ENCODE results near the gene SLC19A1. TPM values are rescaled to one million over a fixed set of nuclear protein-coding genes. Genes with fewer than 3 reads are reported as not detected.

SLC19A1 gene
- total RNA-seq, 4 donors from 2014 or later, result 3.6 to 7.3 (median 5.0) TPM

- peak in 1 of 2 donors; percentile 42 for DNase-seq (ENCODE audit: low spot score in 2 of 2)
- H3K4me3 ChIP-seq (ENCODE audit: low read depth, poor library complexity, severe bottlenecking), result no peak overlapping the region
- WGBS, 2 donors, result 79 to 83% methylated on average over 5 of the region's 5 CpGs
- intact Hi-C loops (cut with DNase I; ENCODE audit: low total_unique reads), result no loop called here
- TF ChIP-seq POLR2A (IDR thresholded peaks at IDR 0.05) (no peak), CTCF (IDR thresholded peaks at IDR 0.05) (no peak)
Measured at GRCh38 chr21:45582128-45582527, 39.9 kb upstream of the SLC19A1 start.

GRCh38 chr21:45581322-45581712, 39.1 kb upstream of the SLC19A1 start:
- no peak overlapping the region for H3K4me3 ChIP-seq (ENCODE audit: low read depth, poor library complexity, severe bottlenecking)
- WGBS, 2 donors, result 75 to 81% methylated on average over 8 to 10 of the region's 13 CpGs
- TF ChIP-seq CTCF (IDR thresholded peaks at IDR 0.05), result no peak
- no peak for TF ChIP-seq POLR2A (IDR thresholded peaks at IDR 0.05)
- intact Hi-C loops (cut with DNase I; ENCODE audit: low total_unique reads), result no loop called here
- DNase-seq (ENCODE audit: low spot score in 2 of 2), result peak in 1 of 2 donors; percentile 68

- WGBS, 2 donors, result 68 to 77% methylated on average over 10 to 30 of the region's 33 CpGs
- H3K4me3 ChIP-seq (ENCODE audit: low read depth, poor library complexity, severe bottlenecking), result no peak overlapping the region
- DNase-seq (ENCODE audit: low spot score in 2 of 2), result peak in 1 of 2 donors; percentile 72
- intact Hi-C loops (cut with DNase I; ENCODE audit: low total_unique reads), result no loop called here
- TF ChIP-seq CTCF (IDR thresholded peaks at IDR 0.05) (no peak), POLR2A (IDR thresholded peaks at IDR 0.05) (no peak)
Measured at GRCh38 chr21:45580576-45581321, 38.5 kb upstream of the SLC19A1 start.

- H3K4me3 ChIP-seq (ENCODE audit: low read depth, poor library complexity, severe bottlenecking), result no peak overlapping the region
- DNase-seq (ENCODE audit: low spot score in 2 of 2), result peak in 1 of 2 donors; percentile 66
- intact Hi-C loops (cut with DNase I; ENCODE audit: low total_unique reads), result no loop called here
- WGBS, 2 donors, result 87 to 100% methylated on average over 4 to 8 of the region's 8 CpGs
- TF ChIP-seq CTCF (IDR thresholded peaks at IDR 0.05) (no peak), POLR2A (IDR thresholded peaks at IDR 0.05) (no peak)
Measured at GRCh38 chr21:45580181-45580575, 37.9 kb upstream of the SLC19A1 start.

- intact Hi-C loops (cut with DNase I; ENCODE audit: low total_unique reads), result no loop called here
- TF ChIP-seq POLR2A (IDR thresholded peaks at IDR 0.05) (no peak), CTCF (IDR thresholded peaks at IDR 0.05) (no peak)
- WGBS, 2 donors, result 84 to 89% methylated on average over 11 to 20 of the region's 29 CpGs
- H3K4me3 ChIP-seq (ENCODE audit: low read depth, poor library complexity, severe bottlenecking), result no peak overlapping the region
- DNase-seq (ENCODE audit: low spot score in 2 of 2), result peak in 1 of 2 donors; percentile 75
Measured at GRCh38 chr21:45579383-45580180, 37.3 kb upstream of the SLC19A1 start.
